Activated naive CD8-positive, alpha-beta T cell treated with anti-CD3 and anti-CD28 coated beads for 36 hours (primary cell): Measurements from ENCODE around the gene SPATA45. TPM values are rescaled to one million over a fixed set of nuclear protein-coding genes. Genes with fewer than 3 reads are reported as not detected.

Source experiments
- DNase-seq: peaks from one replicate; pipeline ENCODE4 v3.0.0; 2021
- H3K27ac Mint-ChIP-seq: one replicate; pipeline ENCODE4 v1.8.0; 2022; ENCODE audit warnings: mild to moderate bottlenecking, moderate library complexity, mixed read lengths
- H3K27me3 Mint-ChIP-seq: one replicate; pipeline ENCODE4 v1.8.0; 2022; ENCODE audit warnings: mild to moderate bottlenecking, mixed read lengths
- H3K36me3 Mint-ChIP-seq: one replicate; pipeline ENCODE4 v1.8.0; 2021; ENCODE audit warnings: mild to moderate bottlenecking, mixed read lengths
- H3K4me1 Mint-ChIP-seq: one replicate; pipeline ENCODE4 v1.8.0; 2021; ENCODE audit warnings: mixed read lengths
- H3K4me3 Mint-ChIP-seq: one replicate; pipeline ENCODE4 v1.8.0; 2022; ENCODE audit warnings: mild to moderate bottlenecking, moderate library complexity, mixed read lengths
- H3K9me3 Mint-ChIP-seq: one replicate; pipeline ENCODE4 v1.8.0; 2022; ENCODE audit warnings: mixed read lengths
- total RNA-seq, 2 experiments: library from RNA; stranded (reverse); gene quantifications; one replicate each; pipeline ENCODE4 v1.2.3, GENCODE V29; 2021

SPATA45 gene
- total RNA-seq, 2 experiments from 2014 or later: not detected

- H3K4me3 Mint-ChIP-seq: no peak overlapping the region
- no peak for DNase-seq
- H3K27ac Mint-ChIP-seq: no peak overlapping the region
- no peaks in the 10 kb centered on the region for H3K27me3 Mint-ChIP-seq
- H3K4me1 Mint-ChIP-seq: peaks cover 4% of the 10 kb centered on the region
- no peaks in the 10 kb centered on the region for H3K9me3 Mint-ChIP-seq
- H3K36me3 Mint-ChIP-seq: no peaks in the 10 kb centered on the region
Measured at GRCh38 chr1:212816567-212817278, 30.7 kb downstream of the SPATA45 start.

DNA sequence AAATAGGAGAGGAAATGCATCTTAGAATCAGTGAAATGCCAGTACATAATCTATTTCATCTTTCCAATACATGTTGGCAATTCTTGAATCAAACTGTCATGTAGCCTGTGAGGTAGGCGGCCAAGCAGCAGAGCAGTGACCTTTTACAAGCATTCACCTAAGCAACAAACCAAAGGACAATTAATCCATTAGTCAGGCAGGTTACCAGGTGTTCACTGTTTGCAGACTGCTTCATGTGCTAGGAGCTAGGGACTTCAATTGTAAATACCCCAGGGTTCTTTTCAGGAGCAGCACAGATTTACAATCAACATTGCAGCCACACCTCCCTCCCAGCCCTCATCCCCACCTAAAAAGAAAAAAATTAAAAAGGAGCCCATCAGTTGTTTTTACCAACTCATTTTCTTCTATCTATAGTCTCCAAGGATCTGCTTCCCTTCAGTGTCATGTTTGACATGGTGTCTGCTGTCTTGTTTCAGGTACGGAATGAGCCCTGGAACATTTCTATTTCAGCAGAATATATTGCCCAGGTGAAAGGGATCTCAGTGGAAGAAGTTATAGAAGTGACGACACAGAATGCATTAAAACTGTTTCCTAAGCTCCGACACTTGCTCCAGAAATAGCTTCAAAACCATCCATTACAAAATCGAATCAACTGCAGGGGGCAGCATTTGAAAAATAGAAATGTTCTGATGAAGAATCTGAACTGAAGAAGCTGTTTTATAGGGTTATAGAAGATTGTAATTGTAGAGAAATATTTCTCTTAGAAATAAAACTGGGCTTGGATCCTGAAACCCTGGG lies 32.7 kb downstream of the SPATA45 start:
- Mint-ChIP-seq H3K27me3 (no peaks in the 10 kb centered on the region), H3K4me3 (no peak overlapping the region), H3K27ac (no peak overlapping the region), H3K9me3 (no peaks in the 10 kb centered on the region), H3K36me3 (no peaks in the 10 kb centered on the region), H3K4me1 (peaks cover 3% of the 10 kb centered on the region)
- no peak for DNase-seq

DNA sequence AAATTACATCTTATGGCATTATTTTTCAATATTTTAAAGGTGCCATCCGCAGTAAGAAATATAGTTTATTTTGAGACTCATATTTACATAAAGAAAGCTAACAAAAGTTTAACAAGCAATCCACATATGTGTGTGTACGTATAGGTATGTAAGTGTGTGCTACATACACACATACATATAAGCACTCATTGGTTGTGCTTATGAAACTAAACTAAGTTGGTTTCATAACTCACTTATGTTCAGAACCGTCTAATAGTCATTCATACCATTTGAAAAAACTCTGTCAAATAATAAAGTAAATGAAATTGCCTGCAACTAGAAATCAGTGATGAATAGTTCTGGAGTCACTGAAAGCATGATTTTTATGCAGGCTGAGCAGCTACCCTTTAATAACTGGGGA lies 41.7 kb downstream of the SPATA45 start:
- no peaks in the 10 kb centered on the region for H3K9me3 Mint-ChIP-seq
- DNase-seq: no peak
- no peaks in the 10 kb centered on the region for H3K4me1 Mint-ChIP-seq
- H3K27me3 Mint-ChIP-seq: no peaks in the 10 kb centered on the region
- peaks cover 7% of the 10 kb centered on the region for H3K36me3 Mint-ChIP-seq
- no peak overlapping the region for H3K27ac Mint-ChIP-seq
- H3K4me3 Mint-ChIP-seq: no peak overlapping the region

DNA sequence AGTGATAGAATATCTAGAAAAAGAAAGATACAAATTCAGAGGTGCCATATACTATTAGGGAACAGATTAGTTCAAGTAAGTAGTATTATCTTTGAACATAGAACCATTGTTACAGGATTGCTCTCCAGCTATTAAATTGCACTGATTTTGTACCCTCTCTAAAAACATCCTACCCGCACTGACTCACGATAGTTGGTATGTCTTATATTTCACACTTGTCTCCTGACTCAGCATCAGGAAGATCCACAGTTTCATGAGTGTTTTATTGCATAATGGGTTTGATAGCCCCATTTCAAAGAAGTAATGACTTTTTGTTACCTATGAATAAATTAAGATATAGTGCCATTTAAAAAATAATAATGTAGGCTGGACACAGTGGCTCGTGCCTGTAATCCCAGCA lies 49.8 kb downstream of the SPATA45 start:
- Mint-ChIP-seq H3K27ac (no peak overlapping the region), H3K4me3 (no peak overlapping the region), H3K4me1 (peaks cover 9% of the 10 kb centered on the region), H3K9me3 (no peaks in the 10 kb centered on the region), H3K36me3 (peaks cover 12% of the 10 kb centered on the region), H3K27me3 (no peaks in the 10 kb centered on the region)
- no peak for DNase-seq

- DNase-seq: no peak
- H3K36me3 Mint-ChIP-seq: peaks cover 8% of the 10 kb centered on the region
- no peak overlapping the region for H3K4me3 Mint-ChIP-seq
- peak overlapping the region; percentile 6 for H3K27ac Mint-ChIP-seq
- no peaks in the 10 kb centered on the region for H3K9me3 Mint-ChIP-seq
- H3K27me3 Mint-ChIP-seq: no peaks in the 10 kb centered on the region
- peaks cover 19% of the 10 kb centered on the region for H3K4me1 Mint-ChIP-seq
Measured at GRCh38 chr1:212794561-212795014, 52.9 kb downstream of the SPATA45 start.

DNA sequence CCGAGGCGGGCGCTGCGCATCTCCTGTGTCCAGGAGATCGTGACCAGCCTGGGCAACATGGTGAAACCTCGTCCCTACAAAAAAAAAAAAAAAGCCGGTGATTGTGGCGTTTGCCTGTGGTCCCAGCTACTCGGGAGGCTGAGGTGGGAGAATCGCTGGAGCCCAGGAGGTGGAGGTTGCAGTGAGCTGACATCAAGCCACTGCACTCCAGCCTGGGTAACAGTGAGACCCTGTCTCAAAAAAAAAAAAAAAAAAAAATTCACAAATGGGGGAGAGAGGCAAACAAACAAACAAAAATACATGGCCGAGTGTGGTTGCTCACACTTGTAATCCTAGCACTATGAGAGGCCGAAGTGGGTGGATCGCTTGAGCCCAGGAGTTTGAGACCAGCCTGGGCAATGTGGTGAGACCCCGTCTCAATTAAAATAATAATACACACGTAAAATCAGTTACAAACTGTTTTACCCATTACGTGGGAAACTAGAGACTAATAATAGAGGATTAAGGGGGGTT lies 55.0 kb downstream of the SPATA45 start:
- Mint-ChIP-seq H3K9me3 (no peaks in the 10 kb centered on the region), H3K27me3 (no peaks in the 10 kb centered on the region), H3K27ac (peak overlapping the region; percentile 95), H3K4me1 (peaks cover 22% of the 10 kb centered on the region), H3K4me3 (peak overlapping the region; percentile 99), H3K36me3 (peaks cover 7% of the 10 kb centered on the region)
- no peak for DNase-seq

GRCh38 chr1:212791676-212792395 lies 55.6 kb downstream of the SPATA45 start, which contains the start of the genes NSL1 and TATDN3:
NSL1 (minus strand) TSS chr1:212791777; CDS start chr1:212791763, 14 bp downstream.
TATDN3 (plus strand) TSS chr1:212791894; CDS start chr1:212791922, 28 bp downstream.
- DNase-seq: peak; percentile 93
- peaks cover 27% of the 10 kb centered on the region for H3K4me1 Mint-ChIP-seq
- H3K36me3 Mint-ChIP-seq: peaks cover 7% of the 10 kb centered on the region
- H3K27me3 Mint-ChIP-seq: no peaks in the 10 kb centered on the region
- peak within 1 kb of the TSS; percentile 99 for H3K4me3 Mint-ChIP-seq
- H3K27ac Mint-ChIP-seq: peak within 1 kb of the TSS; percentile 95
- H3K9me3 Mint-ChIP-seq: no peaks in the 10 kb centered on the region

DNA sequence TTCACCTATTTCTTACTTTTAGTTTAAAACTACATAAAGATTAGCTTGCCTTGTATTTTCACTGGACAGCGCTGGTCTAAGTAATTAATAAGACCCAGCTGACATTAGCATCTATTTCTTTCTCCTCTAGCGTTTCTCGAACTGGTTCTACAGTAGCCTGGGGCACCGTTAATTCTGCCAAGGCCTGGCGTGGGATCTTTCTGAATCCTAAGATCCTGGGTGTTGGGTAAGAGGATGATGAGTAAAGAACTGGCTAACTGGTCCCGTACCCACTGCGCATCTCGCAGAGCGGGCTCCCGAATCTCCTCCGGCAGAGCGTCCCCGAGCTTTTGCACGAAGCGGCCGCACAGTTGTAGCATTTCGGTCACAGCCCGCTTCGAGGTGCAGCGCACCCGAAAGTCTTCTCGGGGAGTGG lies 56.2 kb downstream of the SPATA45 start:
- Mint-ChIP-seq H3K27ac (peak overlapping the region; percentile 95), H3K4me3 (peak overlapping the region; percentile 99), H3K27me3 (no peaks in the 10 kb centered on the region), H3K4me1 (peaks cover 27% of the 10 kb centered on the region), H3K9me3 (no peaks in the 10 kb centered on the region), H3K36me3 (peaks cover 7% of the 10 kb centered on the region)
- DNase-seq: no peak

GRCh38 chr1:212785871-212786270 lies 61.6 kb downstream of the SPATA45 start:
- DNase-seq: no peak
- Mint-ChIP-seq H3K4me3 (no peak overlapping the region), H3K9me3 (no peaks in the 10 kb centered on the region), H3K27me3 (no peaks in the 10 kb centered on the region), H3K36me3 (peaks cover 9% of the 10 kb centered on the region), H3K27ac (no peak overlapping the region), H3K4me1 (peaks cover 26% of the 10 kb centered on the region)

DNA sequence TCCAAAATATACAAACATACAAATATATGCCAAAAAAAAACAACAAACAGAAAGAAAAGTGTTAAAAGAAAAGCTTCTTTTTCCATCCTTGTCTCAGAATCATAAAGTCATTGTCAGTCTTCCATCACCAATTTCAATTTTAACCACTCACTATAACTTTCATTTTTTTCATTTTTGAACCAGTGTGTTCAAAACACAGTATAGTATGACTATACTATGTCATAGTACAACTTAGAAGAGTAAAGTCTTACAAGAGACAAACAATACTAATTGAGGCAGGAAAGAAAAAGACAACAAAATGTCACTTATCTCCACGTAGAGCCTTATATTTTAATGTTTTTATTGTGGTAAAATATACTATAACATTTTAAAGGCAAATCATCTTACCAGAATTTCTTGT lies 63.5 kb downstream of the SPATA45 start:
- DNase-seq: no peak
- Mint-ChIP-seq H3K36me3 (peaks cover 9% of the 10 kb centered on the region), H3K27me3 (no peaks in the 10 kb centered on the region), H3K4me3 (no peak overlapping the region), H3K27ac (no peak overlapping the region), H3K9me3 (no peaks in the 10 kb centered on the region), H3K4me1 (peaks cover 20% of the 10 kb centered on the region)

DNA sequence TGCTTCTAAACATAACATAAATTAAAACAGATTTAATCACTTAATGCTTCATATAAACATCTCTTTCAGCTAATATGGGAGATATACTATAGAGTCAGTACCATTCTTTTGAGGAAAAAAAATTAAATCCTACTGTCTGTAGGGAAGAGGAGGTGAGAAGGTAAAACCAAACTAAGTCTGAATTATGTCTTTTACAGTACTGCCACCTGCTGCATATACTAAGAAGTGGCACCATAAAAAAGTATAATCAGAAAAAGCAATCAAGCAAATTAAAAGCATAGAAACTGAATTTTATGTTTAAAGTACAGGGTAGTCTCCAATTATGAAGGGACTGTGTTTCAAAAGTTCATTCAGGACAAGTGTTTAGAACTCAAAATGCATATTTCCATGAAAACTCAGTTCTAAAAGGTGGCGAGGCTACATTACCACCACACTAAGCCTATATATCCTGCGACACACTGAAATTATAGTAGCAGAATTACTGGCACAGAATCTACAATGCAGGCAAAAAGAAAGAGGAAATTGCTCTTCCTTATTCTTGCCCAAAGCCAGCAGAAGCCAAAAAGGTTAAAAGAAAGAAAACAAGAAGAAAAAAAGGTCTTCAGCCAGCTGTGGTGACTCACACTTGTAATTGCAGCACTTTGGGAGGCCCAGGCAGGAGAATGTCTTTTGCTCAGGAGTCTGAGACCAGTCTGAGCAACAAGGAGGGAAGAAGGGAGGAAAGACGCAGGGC lies 64.9 kb downstream of the SPATA45 start:
- DNase-seq: no peak
- Mint-ChIP-seq H3K4me1 (peaks cover 18% of the 10 kb centered on the region), H3K9me3 (no peaks in the 10 kb centered on the region), H3K36me3 (peaks cover 7% of the 10 kb centered on the region), H3K27ac (no peak overlapping the region), H3K27me3 (no peaks in the 10 kb centered on the region), H3K4me3 (no peak overlapping the region)

DNA sequence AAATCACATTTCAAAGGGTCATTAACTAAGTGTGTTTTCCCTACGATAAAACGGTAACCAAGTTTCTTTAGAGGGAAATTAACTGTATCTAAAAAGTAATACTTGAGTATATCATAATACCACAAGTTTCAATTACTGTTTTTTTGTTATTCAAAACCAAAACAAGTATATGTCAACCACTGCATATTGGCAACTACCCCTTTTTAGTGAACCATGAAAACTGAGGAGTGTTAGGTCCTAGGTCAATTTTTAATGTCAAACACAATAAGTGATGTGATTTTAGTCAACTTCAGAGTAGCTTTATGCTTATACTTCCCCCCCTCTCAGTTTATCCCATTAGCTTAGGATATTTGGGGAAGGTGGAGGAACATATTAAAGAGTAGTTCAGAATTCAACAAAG lies 66.2 kb downstream of the SPATA45 start:
- Mint-ChIP-seq H3K4me3 (no peak overlapping the region), H3K27ac (no peak overlapping the region), H3K4me1 (peaks cover 13% of the 10 kb centered on the region), H3K27me3 (no peaks in the 10 kb centered on the region), H3K36me3 (peaks cover 7% of the 10 kb centered on the region), H3K9me3 (no peaks in the 10 kb centered on the region)
- no peak for DNase-seq

GRCh38 chr1:212780759-212781158 lies 66.7 kb downstream of the SPATA45 start:
- Mint-ChIP-seq H3K9me3 (no peaks in the 10 kb centered on the region), H3K27ac (no peak overlapping the region), H3K27me3 (no peaks in the 10 kb centered on the region), H3K36me3 (peaks cover 7% of the 10 kb centered on the region), H3K4me1 (peaks cover 13% of the 10 kb centered on the region), H3K4me3 (no peak overlapping the region)
- DNase-seq: no peak
